WTC11 (cell line): Measurements from ENCODE around the gene DIP2A. TPM values are rescaled to one million over a fixed set of nuclear protein-coding genes. Genes with fewer than 3 reads are reported as not detected.

Source experiments
- ATAC-seq: fragments of 200-7000 bp; cut with Tn5 transposase; 2 replicates; pipeline ENCODE4 v1.10.0; 2021; ENCODE audit warnings: mild to moderate bottlenecking, moderate library complexity
- CTCF ChIA-PET: fragments of 300-600 bp; sonication (Branson Sonifier 250); formaldehyde crosslinking; loops from one replicate; lab custom pipeline; 2021; ENCODE audit warnings: antibody characterized with exemption; lab: Charles Lee
- POLR2A ChIA-PET: fragments of 350-600 bp; sonication (Branson Sonifier 250); formaldehyde crosslinking; loops from one replicate; lab custom pipeline; 2021; ENCODE audit warnings: antibody characterized with exemption; lab: Charles Lee
- DNase-seq: peaks from one replicate; pipeline ENCODE4 v3.0.0; 2021; ENCODE audit warnings: low spot score
- H3K27ac Mint-ChIP-seq: 2 replicates; pipeline ENCODE4 v1.8.0; 2021; ENCODE audit warnings: mixed read lengths
- H3K27me3 Mint-ChIP-seq: 2 replicates; pipeline ENCODE4 v1.8.0; 2021; ENCODE audit warnings: low read depth, mild to moderate bottlenecking, moderate library complexity, mixed read lengths
- H3K36me3 Mint-ChIP-seq: 2 replicates; pipeline ENCODE4 v1.8.0; 2021; ENCODE audit warnings: mixed read lengths
- H3K4me1 Mint-ChIP-seq: 2 replicates; pipeline ENCODE4 v1.8.0; 2022; ENCODE audit warnings: mixed read lengths
- H3K4me3 Mint-ChIP-seq: 2 replicates; pipeline ENCODE4 v1.8.0; 2021; ENCODE audit warnings: mild to moderate bottlenecking, moderate library complexity, mixed read lengths
- H3K9me3 Mint-ChIP-seq: 2 replicates; pipeline ENCODE4 v1.8.0; 2021; ENCODE audit warnings: mixed read lengths
- CREM ChIP-seq: sonication (generic); formaldehyde crosslinking; IDR thresholded peaks from 2 replicates; pipeline ENCODE4 v1.8.1; 2022; ENCODE audit warnings: mild to moderate bottlenecking, missing genetic modification reagents, moderate library complexity
- ELF4 ChIP-seq: sonication (generic); formaldehyde crosslinking; IDR thresholded peaks from 2 replicates; pipeline ENCODE4 v1.8.1; 2022; ENCODE audit warnings: low read depth, mild to moderate bottlenecking, moderate library complexity, missing genetic modification reagents
- IRF2 ChIP-seq: sonication (generic); formaldehyde crosslinking; IDR thresholded peaks from 2 replicates; pipeline ENCODE4 v1.8.0; 2022; ENCODE audit warnings: low read depth, missing genetic modification reagents, borderline replicate concordance
- MXD4 ChIP-seq: fragments of 250-450 bp; sonication (Bioruptor Pico); IDR thresholded peaks from 2 replicates; pipeline ENCODE4 v1.8.0; 2021; ENCODE audit warnings: mild to moderate bottlenecking, moderate library complexity, borderline replicate concordance
- NR3C1 ChIP-seq: sonication (generic); formaldehyde crosslinking; conservative IDR thresholded peaks from 2 replicates; pipeline ENCODE4 v1.8.1; 2023; ENCODE audit warnings: low read depth, mild to moderate bottlenecking, missing genetic modification reagents
- PRRX2 ChIP-seq: fragments of 250-450 bp; sonication (Bioruptor Pico); IDR thresholded peaks from 2 replicates; pipeline ENCODE4 v1.8.0; 2021; ENCODE audit warnings: mild to moderate bottlenecking
- RELA ChIP-seq: sonication (generic); formaldehyde crosslinking; IDR thresholded peaks from 2 replicates; pipeline ENCODE4 v1.8.1; 2022; ENCODE audit warnings: missing genetic modification reagents, mild to moderate bottlenecking, borderline replicate concordance
- SMAD4 ChIP-seq: sonication (generic); formaldehyde crosslinking; IDR thresholded peaks from 2 replicates; pipeline ENCODE4 v1.8.0; 2022; ENCODE audit warnings: mild to moderate bottlenecking, missing genetic modification reagents
- ZNF232 ChIP-seq: sonication (generic); formaldehyde crosslinking; IDR thresholded peaks from 2 replicates; pipeline ENCODE4 v1.8.0; 2022; ENCODE audit warnings: mild to moderate bottlenecking, missing genetic modification reagents
- ZNF317 ChIP-seq: sonication (generic); formaldehyde crosslinking; IDR thresholded peaks from 2 replicates; pipeline ENCODE4 v1.8.1; 2023; ENCODE audit warnings: low read depth, mild to moderate bottlenecking, moderate library complexity, missing genetic modification reagents, borderline replicate concordance
- ZNF671 ChIP-seq: fragments of 250-450 bp; sonication (Bioruptor Pico); IDR thresholded peaks from 2 replicates; pipeline ENCODE4 v1.8.0; 2021; ENCODE audit warnings: mild to moderate bottlenecking
- total RNA-seq: library from RNA; stranded (reverse); gene quantifications from 3 replicates; pipeline ENCODE4 v1.2.3, GENCODE V29; 2021
- TF ChIP-seq, protein P1 (sequence below): sonication (generic); formaldehyde crosslinking; IDR thresholded peaks from 2 replicates; pipeline ENCODE4 v1.8.0; 2022; ENCODE audit warnings: missing genetic modification reagents
- TF ChIP-seq, protein P2 (sequence below): sonication (generic); formaldehyde crosslinking; IDR thresholded peaks from 2 replicates; pipeline ENCODE4 v1.8.1; 2023; ENCODE audit warnings: mild to moderate bottlenecking, missing genetic modification reagents, moderate library complexity
- TF ChIP-seq, protein P3 (sequence below): sonication (generic); formaldehyde crosslinking; IDR thresholded peaks from 2 replicates; pipeline ENCODE4 v1.8.1; 2022; ENCODE audit warnings: mild to moderate bottlenecking, moderate library complexity, missing genetic modification reagents
- TF ChIP-seq, protein P4 (sequence below): sonication (generic); formaldehyde crosslinking; IDR thresholded peaks from 2 replicates; pipeline ENCODE4 v1.8.0; 2023; ENCODE audit warnings: missing genetic modification reagents
- TF ChIP-seq, protein P5 (sequence below): fragments of 250-450 bp; sonication (Bioruptor Pico); IDR thresholded peaks from 2 replicates; pipeline ENCODE4 v1.9.0; 2021; ENCODE audit warnings: mild to moderate bottlenecking
- TF ChIP-seq, protein P6 (sequence below): sonication (generic); formaldehyde crosslinking; IDR thresholded peaks from 2 replicates; pipeline ENCODE4 v1.8.0; 2023; ENCODE audit warnings: missing genetic modification reagents, mild to moderate bottlenecking, borderline replicate concordance
- TF ChIP-seq, protein P7 (sequence below): sonication (generic); formaldehyde crosslinking; IDR thresholded peaks from 2 replicates; pipeline ENCODE4 v1.8.1; 2023; ENCODE audit warnings: mild to moderate bottlenecking, missing genetic modification reagents
- TF ChIP-seq, protein P8 (sequence below): fragments of 250-450 bp; sonication (Bioruptor Pico); IDR thresholded peaks from 2 replicates; pipeline ENCODE4 v1.8.0; 2021; ENCODE audit warnings: mild to moderate bottlenecking

DIP2A gene
- total RNA-seq, 1 experiment from 2014 or later: 39.4 TPM

DNA sequence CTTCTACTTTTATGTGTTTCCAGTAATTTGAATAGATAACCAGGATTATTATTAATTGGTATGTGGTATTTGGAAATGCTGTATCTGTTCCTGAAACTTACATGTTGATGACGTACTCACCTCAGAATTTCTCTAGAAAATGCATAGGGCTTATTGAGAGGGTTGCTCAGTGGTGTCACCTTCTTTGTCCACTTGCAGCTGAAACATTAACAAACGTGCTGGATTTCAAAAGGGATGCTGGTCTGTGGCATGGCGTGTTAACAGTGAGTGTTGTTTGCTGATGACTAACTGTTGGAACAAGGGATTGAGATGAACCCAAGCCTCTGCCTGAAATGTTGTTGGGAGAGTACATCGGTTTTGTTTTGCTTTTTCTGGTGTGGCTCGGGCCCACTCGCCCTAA, 78.3 kb downstream of the DIP2A start (continued):
- TF ChIP-seq, protein P1, sequence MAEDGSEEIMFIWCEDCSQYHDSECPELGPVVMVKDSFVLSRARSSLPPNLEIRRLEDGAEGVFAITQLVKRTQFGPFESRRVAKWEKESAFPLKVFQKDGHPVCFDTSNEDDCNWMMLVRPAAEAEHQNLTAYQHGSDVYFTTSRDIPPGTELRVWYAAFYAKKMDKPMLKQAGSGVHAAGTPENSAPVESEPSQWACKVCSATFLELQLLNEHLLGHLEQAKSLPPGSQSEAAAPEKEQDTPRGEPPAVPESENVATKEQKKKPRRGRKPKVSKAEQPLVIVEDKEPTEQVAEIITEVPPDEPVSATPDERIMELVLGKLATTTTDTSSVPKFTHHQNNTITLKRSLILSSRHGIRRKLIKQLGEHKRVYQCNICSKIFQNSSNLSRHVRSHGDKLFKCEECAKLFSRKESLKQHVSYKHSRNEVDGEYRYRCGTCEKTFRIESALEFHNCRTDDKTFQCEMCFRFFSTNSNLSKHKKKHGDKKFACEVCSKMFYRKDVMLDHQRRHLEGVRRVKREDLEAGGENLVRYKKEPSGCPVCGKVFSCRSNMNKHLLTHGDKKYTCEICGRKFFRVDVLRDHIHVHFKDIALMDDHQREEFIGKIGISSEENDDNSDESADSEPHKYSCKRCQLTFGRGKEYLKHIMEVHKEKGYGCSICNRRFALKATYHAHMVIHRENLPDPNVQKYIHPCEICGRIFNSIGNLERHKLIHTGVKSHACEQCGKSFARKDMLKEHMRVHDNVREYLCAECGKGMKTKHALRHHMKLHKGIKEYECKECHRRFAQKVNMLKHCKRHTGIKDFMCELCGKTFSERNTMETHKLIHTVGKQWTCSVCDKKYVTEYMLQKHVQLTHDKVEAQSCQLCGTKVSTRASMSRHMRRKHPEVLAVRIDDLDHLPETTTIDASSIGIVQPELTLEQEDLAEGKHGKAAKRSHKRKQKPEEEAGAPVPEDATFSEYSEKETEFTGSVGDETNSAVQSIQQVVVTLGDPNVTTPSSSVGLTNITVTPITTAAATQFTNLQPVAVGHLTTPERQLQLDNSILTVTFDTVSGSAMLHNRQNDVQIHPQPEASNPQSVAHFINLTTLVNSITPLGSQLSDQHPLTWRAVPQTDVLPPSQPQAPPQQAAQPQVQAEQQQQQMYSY (CRISPR knock-in tag): no peak
- TF ChIP-seq, protein P2, sequence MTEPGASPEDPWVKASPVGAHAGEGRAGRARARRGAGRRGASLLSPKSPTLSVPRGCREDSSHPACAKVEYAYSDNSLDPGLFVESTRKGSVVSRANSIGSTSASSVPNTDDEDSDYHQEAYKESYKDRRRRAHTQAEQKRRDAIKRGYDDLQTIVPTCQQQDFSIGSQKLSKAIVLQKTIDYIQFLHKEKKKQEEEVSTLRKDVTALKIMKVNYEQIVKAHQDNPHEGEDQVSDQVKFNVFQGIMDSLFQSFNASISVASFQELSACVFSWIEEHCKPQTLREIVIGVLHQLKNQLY (CRISPR knock-in tag): no peak
- TF ChIP-seq RELA (CRISPR knock-in tag) (no peak), MXD4 (CRISPR knock-in tag) (no peak), IRF2 (CRISPR knock-in tag) (no peak), ZNF317 (CRISPR knock-in tag) (no peak)
- TF ChIP-seq, protein P3, sequence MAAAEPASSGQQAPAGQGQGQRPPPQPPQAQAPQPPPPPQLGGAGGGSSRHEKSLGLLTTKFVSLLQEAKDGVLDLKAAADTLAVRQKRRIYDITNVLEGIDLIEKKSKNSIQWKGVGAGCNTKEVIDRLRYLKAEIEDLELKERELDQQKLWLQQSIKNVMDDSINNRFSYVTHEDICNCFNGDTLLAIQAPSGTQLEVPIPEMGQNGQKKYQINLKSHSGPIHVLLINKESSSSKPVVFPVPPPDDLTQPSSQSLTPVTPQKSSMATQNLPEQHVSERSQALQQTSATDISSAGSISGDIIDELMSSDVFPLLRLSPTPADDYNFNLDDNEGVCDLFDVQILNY (CRISPR knock-in tag): no peak
- TF ChIP-seq, protein P4, sequence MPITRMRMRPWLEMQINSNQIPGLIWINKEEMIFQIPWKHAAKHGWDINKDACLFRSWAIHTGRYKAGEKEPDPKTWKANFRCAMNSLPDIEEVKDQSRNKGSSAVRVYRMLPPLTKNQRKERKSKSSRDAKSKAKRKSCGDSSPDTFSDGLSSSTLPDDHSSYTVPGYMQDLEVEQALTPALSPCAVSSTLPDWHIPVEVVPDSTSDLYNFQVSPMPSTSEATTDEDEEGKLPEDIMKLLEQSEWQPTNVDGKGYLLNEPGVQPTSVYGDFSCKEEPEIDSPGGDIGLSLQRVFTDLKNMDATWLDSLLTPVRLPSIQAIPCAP (CRISPR knock-in tag): no peak

DNA sequence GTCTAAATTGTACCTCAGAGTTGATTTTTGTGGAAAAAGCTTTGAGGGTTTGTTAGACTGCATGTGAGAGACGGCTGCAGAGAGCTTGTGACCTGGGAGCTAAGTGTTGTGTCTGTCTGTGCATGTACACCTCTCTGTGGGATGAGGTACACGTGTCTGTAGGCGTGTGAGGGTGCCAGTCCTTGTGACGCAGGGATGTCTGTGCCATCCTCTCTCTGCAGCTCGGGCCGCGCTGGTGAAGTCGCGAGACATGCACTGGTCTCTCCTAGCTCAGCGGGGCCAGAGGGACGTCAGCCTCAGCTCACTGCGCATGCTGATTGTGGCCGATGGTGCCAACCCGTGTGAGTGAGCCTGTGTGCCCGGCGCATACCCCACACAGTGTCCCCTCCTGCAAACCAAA, 79.6 kb downstream of the DIP2A start:
- DNase-seq (no peak), ATAC-seq (no peak)
- CTCF ChIA-PET: no interaction called here
- Mint-ChIP-seq H3K9me3 (no peaks in the 10 kb centered on the region), H3K4me3 (no peak overlapping the region), H3K27me3 (no peaks in the 10 kb centered on the region), H3K4me1 (no peaks in the 10 kb centered on the region), H3K27ac (no peak overlapping the region), H3K36me3 (peaks cover 38% of the 10 kb centered on the region)
- POLR2A ChIA-PET: no interaction called here
- TF ChIP-seq, protein P5, sequence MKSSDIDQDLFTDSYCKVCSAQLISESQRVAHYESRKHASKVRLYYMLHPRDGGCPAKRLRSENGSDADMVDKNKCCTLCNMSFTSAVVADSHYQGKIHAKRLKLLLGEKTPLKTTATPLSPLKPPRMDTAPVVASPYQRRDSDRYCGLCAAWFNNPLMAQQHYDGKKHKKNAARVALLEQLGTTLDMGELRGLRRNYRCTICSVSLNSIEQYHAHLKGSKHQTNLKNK (CRISPR knock-in tag): no peak
- TF ChIP-seq ZNF232 (CRISPR knock-in tag): no peak
- no peak for TF ChIP-seq ELF4 (CRISPR knock-in tag)

DNA sequence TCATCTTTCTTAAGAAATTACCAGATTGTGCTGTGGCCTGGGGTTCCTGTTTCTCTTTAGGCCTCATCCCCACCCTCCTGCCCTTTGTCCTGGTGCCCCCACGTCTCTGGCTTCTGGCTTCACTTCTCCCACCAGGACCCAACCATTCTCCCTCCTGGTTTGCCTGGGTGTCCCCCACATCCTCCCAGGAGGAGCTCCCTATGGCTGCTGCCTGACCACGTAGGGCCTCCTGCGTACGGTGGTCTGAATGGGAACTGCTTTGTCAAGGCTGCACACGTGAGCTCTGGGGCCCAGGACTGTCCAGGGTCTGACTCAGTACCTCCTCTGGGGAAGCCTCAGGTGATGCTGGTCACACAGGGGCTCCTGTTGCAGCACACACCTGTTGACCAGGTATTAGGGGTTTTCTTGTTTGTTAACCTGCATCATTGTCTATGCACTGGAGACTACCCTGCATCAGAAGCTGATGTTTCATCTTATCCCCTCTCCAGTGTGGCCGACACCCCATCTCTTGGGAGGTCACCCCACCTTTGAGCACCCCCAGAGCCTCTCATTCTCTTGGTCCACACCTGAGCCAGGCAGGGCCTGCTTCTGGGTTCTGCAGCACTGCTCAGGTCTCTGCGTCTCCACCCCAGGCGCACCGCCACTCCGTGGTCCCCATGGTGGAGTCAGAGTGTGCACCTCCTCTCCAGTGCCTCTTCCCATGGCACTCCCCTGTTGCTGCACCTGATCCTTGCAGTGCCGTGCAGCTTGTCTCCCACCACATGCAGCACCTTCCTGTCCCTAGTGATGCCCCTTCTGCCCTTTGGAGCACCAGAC, 80.4 kb downstream of the DIP2A start:
- TF ChIP-seq SMAD4 (CRISPR knock-in tag) (no peak), ZNF671 (CRISPR knock-in tag) (no peak), PRRX2 (CRISPR knock-in tag) (no peak), CREM (CRISPR knock-in tag) (no peak), NR3C1 (CRISPR knock-in tag) (no peak)
- TF ChIP-seq, protein P6, sequence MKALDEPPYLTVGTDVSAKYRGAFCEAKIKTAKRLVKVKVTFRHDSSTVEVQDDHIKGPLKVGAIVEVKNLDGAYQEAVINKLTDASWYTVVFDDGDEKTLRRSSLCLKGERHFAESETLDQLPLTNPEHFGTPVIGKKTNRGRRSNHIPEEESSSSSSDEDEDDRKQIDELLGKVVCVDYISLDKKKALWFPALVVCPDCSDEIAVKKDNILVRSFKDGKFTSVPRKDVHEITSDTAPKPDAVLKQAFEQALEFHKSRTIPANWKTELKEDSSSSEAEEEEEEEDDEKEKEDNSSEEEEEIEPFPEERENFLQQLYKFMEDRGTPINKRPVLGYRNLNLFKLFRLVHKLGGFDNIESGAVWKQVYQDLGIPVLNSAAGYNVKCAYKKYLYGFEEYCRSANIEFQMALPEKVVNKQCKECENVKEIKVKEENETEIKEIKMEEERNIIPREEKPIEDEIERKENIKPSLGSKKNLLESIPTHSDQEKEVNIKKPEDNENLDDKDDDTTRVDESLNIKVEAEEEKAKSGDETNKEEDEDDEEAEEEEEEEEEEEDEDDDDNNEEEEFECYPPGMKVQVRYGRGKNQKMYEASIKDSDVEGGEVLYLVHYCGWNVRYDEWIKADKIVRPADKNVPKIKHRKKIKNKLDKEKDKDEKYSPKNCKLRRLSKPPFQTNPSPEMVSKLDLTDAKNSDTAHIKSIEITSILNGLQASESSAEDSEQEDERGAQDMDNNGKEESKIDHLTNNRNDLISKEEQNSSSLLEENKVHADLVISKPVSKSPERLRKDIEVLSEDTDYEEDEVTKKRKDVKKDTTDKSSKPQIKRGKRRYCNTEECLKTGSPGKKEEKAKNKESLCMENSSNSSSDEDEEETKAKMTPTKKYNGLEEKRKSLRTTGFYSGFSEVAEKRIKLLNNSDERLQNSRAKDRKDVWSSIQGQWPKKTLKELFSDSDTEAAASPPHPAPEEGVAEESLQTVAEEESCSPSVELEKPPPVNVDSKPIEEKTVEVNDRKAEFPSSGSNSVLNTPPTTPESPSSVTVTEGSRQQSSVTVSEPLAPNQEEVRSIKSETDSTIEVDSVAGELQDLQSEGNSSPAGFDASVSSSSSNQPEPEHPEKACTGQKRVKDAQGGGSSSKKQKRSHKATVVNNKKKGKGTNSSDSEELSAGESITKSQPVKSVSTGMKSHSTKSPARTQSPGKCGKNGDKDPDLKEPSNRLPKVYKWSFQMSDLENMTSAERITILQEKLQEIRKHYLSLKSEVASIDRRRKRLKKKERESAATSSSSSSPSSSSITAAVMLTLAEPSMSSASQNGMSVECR (CRISPR knock-in tag): no peak
- TF ChIP-seq, protein P7, sequence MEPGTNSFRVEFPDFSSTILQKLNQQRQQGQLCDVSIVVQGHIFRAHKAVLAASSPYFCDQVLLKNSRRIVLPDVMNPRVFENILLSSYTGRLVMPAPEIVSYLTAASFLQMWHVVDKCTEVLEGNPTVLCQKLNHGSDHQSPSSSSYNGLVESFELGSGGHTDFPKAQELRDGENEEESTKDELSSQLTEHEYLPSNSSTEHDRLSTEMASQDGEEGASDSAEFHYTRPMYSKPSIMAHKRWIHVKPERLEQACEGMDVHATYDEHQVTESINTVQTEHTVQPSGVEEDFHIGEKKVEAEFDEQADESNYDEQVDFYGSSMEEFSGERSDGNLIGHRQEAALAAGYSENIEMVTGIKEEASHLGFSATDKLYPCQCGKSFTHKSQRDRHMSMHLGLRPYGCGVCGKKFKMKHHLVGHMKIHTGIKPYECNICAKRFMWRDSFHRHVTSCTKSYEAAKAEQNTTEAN (CRISPR knock-in tag): no peak
- TF ChIP-seq, protein P8, sequence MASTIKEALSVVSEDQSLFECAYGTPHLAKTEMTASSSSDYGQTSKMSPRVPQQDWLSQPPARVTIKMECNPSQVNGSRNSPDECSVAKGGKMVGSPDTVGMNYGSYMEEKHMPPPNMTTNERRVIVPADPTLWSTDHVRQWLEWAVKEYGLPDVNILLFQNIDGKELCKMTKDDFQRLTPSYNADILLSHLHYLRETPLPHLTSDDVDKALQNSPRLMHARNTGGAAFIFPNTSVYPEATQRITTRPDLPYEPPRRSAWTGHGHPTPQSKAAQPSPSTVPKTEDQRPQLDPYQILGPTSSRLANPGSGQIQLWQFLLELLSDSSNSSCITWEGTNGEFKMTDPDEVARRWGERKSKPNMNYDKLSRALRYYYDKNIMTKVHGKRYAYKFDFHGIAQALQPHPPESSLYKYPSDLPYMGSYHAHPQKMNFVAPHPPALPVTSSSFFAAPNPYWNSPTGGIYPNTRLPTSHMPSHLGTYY (CRISPR knock-in tag): no peak
- TF ChIP-seq, all 79 proteins: peak for 0
- no peak for DNase-seq
- Mint-ChIP-seq H3K9me3 (no peaks in the 10 kb centered on the region), H3K27me3 (no peaks in the 10 kb centered on the region), H3K36me3 (peaks cover 42% of the 10 kb centered on the region), H3K4me1 (peaks cover 1% of the 10 kb centered on the region; the same call in 1 of the 2 replicates), H3K27ac (no peak overlapping the region), H3K4me3 (no peak overlapping the region)
- no peak for ATAC-seq
- CTCF ChIA-PET: no interaction called here
- POLR2A ChIA-PET: no interaction called here
